Measurements from ENCODE around the gene BRIP1. TPM values are rescaled to one million over a fixed set of nuclear protein-coding genes. Genes with fewer than 3 reads are reported as not detected.

Gene BRIP1
- total RNA-seq, 1 experiment from 2014 or later: 13.8 TPM

- Mint-ChIP-seq H3K36me3 (peaks cover 20% of the 10 kb centered on the region), H3K4me3 (no peak overlapping the region), H3K27me3 (ENCODE audit: low read depth) (no peaks in the 10 kb centered on the region), H3K4me1 (no peaks in the 10 kb centered on the region), H3K9me3 (peaks cover 6% of the 10 kb centered on the region; the same call in 1 of the 2 replicates), H3K27ac (no peak overlapping the region)
- TF ChIP-seq ZSCAN18 (CRISPR knock-in tag; IDR thresholded peaks at IDR 0.05) (no peak), USF2 (CRISPR knock-in tag; IDR thresholded peaks at IDR 0.05) (no peak), GRHL2 (CRISPR knock-in tag; IDR thresholded peaks at IDR 0.05; ENCODE audit: insufficient replicate concordance, severe bottlenecking) (no peak)
- POLR2A ChIA-PET: no interaction called here
- CTCF ChIA-PET: no interaction called here
- no peak for ATAC-seq
- DNase-seq (ENCODE audit: low spot score): no peak
Observed at GRCh38 chr17:61794792-61795191, 68.5 kb downstream of the BRIP1 start.

GRCh38 chr17:61794242-61794641 is 69.1 kb downstream of the BRIP1 start:
- Mint-ChIP-seq H3K9me3 (peaks cover 6% of the 10 kb centered on the region; the same call in 1 of the 2 replicates), H3K27me3 (ENCODE audit: low read depth) (no peaks in the 10 kb centered on the region), H3K4me1 (no peaks in the 10 kb centered on the region), H3K4me3 (no peak overlapping the region), H3K27ac (no peak overlapping the region), H3K36me3 (peaks cover 20% of the 10 kb centered on the region)
- TF ChIP-seq CDX4 (CRISPR knock-in tag; IDR thresholded peaks at IDR 0.05; ENCODE audit: borderline replicate concordance): no peak
- TF ChIP-seq ZBTB43 (CRISPR knock-in tag; IDR thresholded peaks at IDR 0.05): no peak
- no peak for TF ChIP-seq STAT6 (CRISPR knock-in tag; conservative IDR thresholded peaks at IDR 0.05; ENCODE audit: low read depth)
- TF ChIP-seq CTCF (IDR thresholded peaks at IDR 0.05): no peak
- no peak for TF ChIP-seq USF2 (CRISPR knock-in tag; IDR thresholded peaks at IDR 0.05)
- TF ChIP-seq CREM (CRISPR knock-in tag; IDR thresholded peaks at IDR 0.05): no peak
- no peak for TF ChIP-seq ZNF416 (CRISPR knock-in tag; IDR thresholded peaks at IDR 0.05)
- no peak for TF ChIP-seq ZNF121 (CRISPR knock-in tag; IDR thresholded peaks at IDR 0.05)
- no peak for TF ChIP-seq TEAD4 (CRISPR knock-in tag; IDR thresholded peaks at IDR 0.05)
- no peak for TF ChIP-seq USF1 (CRISPR knock-in tag; IDR thresholded peaks at IDR 0.05)
- no peak for TF ChIP-seq ETV6 (CRISPR knock-in tag; IDR thresholded peaks at IDR 0.05)
- TF ChIP-seq ATF1 (CRISPR knock-in tag; IDR thresholded peaks at IDR 0.05): no peak
- no peak for TF ChIP-seq ZNF232 (CRISPR knock-in tag; IDR thresholded peaks at IDR 0.05)
- no peak for TF ChIP-seq ATF3 (CRISPR knock-in tag; conservative IDR thresholded peaks at IDR 0.05)
- no peak for TF ChIP-seq RORB (CRISPR knock-in tag; IDR thresholded peaks at IDR 0.05)
- no peak for TF ChIP-seq GABPB1 (CRISPR knock-in tag; IDR thresholded peaks at IDR 0.05)
- TF ChIP-seq SMAD4 (CRISPR knock-in tag; IDR thresholded peaks at IDR 0.05): no peak
- TF ChIP-seq SP1 (CRISPR knock-in tag; conservative IDR thresholded peaks at IDR 0.05): no peak
- ChIA-PET POLR2A (no interaction called here), CTCF (no interaction called here)
- ATAC-seq: no peak
- no peak for DNase-seq (ENCODE audit: low spot score)
